GM18861 (cell line): Measurements from ENCODE around the gene HOXB8.

ENCODE experiments used
- ATAC-seq: cut with Tn5 transposase; IDR thresholded peaks from one replicate; pipeline ENCODE4 v1.9.1; 2021; ENCODE audit not compliant: unreplicated experiment

The HOXB8 gene

DNA sequence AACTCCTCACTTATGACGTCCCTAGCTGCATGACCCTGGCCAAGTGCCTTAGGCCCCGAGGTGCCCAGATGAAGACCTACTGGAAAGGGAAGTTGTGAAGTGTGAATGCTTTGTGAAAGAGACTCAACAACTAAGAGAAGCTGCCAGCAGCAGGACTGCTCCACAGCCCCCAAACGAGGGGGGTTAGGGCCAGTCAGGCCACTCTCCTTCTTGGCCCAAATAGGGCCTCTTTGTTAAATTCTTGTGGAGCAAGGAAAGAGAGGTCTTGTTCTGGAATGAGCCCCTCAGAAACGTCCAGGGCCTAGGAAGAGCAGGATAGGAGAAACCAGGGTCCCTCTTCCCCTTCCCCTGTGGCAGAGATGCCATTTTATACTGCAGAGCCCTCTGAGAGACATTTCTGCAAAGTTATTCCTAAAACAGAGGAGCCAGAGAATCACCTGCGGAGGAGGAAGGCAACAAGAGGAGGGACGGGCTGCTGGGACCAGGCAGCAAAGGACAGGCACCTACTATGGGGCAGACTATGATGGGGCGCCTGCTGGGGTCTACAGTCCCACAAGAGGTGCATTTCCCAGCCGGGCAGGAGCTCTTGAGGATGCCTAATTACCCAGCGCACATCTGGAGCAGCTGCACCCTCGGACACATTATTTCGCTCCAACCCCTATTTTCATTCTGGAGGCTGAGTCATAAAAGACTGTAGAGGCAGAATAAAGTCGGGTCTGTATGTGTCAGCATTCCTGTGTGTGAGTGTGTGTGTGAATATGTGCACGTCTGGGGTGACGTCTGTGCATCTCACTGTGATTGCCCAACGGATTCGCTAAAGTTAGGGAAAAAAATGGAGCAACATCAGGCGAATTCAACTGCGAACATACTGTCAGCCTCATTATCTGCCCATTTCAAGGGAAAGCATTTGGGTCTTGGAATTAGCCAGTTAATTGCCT, 22.5 kb upstream of the HOXB8 start:
- ATAC-seq, result no peak

DNA sequence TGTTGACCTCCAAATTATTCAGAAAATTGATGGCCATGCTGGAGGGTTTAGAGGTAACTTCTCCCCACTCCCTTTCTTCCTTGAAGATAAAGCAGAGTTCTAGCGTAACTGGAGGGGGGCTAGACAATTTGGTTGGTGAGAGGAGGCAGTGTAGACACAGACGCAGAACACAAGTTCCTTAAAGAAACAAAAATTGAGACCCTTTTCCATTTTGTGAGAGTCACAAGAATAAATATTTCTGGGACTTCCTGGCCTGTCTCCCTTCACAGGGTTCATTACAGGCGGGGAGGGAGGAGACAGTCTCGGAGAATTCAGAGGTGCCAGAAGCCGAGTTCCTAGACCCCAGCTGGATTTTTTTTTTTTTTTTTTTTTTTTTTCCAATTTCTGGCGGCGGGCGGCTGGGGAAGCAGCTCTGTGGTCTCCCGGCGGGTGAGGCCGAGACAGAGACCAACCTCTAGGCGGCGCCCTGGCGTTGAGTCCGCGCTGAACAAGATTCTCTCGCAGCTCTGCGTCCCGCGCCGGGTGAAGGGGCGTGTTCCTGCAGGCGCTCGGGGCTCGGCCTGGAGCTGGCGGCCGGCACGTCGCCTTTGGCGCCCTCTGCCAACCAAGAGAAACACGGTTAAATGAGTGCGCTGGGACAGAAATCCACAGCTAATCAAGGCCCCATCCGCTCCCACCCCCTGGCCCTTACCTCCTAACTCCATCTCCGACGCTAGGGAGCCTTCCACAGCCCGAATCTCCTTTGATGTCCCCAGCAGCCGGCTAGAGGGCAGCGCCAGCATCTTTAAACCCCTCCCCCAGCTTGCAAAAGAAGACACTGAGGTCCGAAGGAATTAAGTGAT, 21.3 kb upstream of the HOXB8 start:
- ATAC-seq, result no peak

DNA sequence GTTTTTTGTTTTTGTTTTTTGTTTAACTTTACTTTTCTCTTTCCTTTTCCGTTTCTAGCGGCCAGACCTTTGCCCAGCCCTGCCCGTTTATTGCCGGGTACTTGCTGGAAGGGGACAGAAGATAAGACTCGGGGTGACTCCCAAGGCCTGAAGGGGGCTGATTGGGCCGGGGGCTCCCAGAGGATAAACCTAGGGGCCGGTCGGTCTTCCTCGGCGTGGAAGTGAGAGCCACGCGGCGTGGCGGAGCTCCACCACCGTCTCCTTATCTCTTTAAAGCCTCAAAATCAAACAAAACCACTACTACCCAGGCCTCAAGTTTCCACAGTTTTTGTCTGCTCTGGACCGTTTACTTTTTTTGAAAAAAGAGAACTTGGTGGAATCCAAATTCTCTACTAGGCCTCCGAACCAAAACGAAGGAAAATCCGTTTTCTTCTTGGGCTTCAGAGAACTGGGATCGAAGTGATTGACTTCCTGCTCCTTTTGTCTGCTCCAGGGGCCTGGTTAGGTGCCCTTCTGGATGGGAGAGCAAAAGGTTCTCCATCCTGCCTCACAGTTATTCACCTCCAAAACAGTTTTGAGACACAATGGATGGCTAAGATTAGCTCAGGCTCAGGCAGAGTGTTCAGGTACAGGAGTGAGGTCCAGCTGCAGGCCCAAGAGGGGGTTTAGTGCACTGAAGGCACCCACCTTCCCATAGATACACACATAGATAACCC, 19.6 kb upstream of the HOXB8 start:
- ATAC-seq, result no peak

DNA sequence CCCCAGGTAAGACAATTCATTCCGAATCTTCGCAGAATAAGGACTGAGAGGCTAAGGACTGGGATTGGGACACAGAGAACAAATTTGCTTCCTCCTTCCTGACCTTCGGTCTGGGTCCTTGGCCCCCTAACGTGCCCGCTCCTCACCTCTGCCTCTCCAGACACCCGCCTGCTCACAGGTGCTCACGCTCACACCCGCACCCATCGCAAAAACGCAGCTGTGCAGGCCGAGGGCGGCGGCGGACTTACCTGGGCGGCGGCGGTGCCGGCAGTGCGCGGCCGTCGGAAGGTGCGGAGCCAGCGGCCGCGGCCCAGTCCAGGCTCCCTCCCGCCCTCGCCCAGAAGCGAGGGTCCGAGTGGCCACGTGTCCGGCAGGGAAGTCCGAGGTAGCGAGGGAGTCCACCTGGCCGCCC, 18.2 kb upstream of the HOXB8 start:
- ATAC-seq, result no peak

DNA sequence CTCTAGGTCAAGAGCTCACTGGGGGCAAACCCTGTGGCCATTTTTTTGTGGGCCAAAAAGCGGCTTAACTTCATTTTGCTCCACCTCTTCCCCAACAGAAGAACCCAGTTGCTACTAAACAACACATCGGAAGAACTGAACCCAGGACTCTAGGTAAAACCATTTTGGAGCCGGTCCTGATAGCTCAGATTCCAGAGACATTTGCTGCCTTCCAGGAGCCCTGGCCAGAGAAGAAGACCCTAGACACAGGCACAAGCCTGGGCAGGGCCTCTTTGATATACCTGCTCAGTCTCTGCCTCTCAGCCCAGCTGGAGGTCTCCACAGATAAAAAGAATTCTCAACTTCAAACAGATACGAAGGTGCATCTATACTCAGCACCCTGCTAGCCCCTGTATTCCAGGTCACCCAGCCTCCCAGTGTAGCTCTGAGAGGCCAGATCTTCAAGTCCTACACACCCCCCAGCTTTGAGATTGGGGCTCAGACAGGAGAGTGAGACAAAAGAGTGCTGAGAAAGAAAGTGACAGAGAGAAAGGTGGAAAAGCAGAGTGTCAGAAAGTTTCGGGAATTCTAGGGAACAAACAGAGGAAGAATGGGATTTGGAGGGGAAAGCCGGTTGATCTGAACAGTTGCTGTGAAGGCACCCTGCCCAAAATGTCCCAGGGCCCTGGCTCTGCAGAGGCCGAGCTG, 17.6 kb upstream of the HOXB8 start:
- no peak for ATAC-seq

DNA sequence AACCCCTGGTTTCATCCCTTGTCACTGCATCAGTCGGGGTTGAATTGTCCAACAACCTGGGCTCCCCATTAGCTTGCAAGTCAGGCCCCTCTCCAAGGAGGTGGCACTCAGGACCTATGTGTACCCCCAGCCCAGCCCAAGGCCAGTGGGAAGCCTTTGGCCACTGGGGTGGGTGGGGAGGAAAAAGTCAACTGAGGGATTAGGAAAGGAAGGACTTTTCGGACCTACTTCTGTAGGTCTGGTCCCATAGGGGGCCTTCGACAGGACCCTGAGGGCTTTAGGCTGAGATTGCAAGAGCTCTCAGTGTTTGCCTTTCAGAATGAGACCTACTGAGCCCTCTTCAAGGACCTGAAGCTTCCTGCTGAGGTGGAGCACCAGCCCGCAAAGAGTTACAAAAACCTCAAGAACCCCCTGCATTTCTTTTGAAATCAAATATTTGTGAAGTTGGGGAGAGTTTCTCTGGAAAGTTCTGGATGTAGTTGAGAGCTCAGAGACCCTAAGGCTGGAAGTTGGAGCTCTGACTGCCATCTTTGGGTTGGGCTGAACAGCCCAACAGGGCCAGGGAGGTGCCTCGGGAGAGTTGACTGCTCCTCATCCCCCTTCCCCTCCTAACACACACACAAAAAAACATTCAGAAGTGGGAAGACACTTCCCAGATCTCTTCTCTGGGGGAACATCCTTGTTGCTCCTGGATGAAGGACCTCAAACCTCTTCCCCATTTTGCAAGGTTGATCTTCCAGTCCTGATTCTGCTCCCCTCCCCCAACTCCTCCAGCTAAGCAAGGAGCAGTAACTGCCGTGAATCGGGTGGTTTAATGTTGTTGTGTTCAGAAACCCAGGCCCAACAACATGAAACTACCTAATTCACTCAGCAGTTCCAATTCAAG, 16.8 kb upstream of the HOXB8 start:
- ATAC-seq, result no peak

DNA sequence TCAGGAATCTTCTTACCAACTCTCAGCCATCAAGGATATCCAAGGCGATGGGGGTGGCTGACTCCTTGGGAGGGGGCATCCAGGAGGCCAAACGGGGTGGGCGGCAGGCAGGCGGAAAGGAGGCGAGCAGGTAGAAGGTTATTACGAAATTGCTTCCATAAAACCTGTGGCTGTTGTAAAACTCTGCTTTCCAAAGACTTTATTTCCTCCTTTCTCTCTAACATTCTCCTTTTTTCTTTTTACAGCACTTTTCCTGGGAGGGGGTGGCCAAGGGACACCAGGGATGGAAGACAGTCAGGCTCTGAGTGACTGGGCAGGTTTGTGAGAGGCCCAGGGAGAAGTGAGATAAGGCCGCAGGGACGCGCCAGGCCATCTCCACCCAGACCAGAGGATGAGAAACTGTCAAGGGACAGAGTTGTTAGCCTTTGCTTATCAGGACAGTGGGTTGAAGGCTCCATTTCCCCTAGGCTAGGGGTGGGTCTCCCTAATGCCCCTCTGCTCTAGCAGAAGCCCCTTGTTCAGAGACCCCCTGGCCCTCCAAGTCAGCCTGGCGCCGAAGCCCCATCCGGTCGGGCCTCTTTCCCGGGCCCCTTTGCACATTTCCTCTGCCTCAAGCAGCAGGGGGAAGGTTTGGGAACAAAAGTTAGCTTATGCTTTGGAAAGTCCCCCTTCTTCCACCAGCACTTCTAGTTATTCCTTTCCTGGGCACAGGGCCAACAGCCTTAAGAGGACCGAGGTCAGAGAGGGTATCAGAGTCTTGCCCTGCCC, 16.0 kb upstream of the HOXB8 start:
- no peak for ATAC-seq

DNA sequence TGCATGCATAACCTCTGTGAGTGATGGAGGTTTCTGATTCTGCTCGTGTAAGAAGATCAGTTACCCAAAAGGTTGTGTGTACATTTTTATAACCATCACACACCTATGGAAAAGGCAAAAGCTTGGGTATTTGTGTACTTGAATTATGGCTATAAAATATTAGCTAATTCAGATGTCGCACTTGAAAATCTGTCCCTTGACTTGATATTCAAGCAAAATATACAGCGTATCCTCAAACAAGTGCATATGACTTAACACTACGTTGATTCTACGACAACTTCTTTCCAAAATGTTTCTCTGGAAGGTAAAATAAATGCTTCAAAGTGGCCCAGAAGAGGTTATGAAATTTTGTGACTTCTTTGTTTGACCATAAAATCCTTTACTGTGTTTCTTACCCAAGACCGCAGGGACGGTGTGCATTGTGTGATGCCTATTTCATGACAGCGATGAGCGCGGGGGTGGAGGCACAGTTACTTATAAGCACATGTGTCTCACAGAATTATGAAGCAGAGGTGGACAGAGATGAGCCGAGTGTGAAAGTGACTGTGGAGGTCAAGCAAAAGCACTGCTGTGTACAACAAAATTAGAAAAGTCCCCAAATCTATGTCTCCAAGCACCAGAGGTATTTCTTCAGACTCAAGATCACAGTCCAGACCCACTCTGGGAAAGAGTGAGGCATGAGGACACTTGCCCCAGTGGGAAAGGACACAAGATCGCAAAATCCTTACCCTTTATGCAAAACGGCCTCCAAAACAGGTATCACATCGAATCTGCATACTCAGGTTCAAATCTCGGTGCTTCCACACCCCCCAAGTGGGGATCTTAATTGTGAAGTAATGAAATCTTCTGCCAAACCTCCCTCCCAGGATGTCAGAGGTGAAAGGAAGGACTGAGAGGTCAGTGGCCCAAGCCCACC, 15.2 kb upstream of the HOXB8 start:
- ATAC-seq, result no peak

DNA sequence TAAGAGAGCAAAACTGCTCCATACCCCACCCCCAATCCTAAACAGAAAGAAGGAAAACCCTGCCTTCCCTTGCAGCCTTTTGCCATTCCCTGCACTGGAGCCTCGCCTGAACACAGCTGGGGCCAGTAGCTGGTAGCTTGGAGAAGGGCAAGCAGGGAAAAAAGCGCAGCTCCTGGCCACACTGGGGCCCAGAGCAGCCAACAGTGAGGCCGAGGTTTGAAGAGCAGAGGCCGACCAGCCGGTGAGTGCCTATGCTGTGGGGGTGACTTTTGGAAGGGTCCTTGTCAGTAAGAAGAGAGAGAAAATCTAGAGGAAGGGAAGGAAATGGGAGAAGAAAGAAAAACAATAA, 14.3 kb upstream of the HOXB8 start:
- ATAC-seq, result no peak

DNA sequence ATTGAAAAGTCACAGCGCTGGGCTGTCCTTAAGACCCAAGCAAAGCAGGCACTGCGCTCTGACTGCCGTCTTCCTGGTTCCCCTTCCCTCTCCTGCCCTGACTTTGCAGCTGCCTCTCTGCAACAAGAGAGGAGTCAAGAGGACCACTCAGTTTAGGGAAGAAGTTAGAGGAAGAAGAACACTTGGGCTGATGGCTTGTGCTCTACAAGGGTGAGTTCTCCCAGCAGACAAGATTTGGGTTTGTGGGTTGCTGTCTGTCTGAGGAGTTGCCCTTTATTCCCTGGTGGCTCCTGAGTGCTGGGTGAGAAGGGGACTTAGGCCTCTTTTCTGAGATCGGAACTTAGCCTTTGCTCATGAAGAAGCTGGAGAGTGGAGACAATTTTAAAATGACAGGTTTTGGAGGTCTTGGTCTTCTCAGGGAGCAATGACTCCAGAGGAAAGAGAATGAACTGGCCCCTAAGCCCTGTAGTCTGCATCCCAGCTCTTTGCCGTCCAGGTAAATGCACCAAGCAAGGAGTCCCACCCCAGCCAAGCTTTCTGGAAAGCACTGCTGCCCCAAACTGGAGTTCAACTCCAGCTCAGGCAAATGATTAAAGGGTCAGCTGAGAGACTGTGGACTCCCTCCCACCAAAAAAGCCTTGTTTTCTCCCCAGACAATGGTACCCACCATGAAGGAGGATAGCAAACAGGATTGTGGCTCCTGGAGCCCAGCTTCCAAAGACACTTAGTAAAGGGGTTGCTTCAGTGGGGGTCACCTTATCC, 13.7 kb upstream of the HOXB8 start:
- ATAC-seq, result no peak

DNA sequence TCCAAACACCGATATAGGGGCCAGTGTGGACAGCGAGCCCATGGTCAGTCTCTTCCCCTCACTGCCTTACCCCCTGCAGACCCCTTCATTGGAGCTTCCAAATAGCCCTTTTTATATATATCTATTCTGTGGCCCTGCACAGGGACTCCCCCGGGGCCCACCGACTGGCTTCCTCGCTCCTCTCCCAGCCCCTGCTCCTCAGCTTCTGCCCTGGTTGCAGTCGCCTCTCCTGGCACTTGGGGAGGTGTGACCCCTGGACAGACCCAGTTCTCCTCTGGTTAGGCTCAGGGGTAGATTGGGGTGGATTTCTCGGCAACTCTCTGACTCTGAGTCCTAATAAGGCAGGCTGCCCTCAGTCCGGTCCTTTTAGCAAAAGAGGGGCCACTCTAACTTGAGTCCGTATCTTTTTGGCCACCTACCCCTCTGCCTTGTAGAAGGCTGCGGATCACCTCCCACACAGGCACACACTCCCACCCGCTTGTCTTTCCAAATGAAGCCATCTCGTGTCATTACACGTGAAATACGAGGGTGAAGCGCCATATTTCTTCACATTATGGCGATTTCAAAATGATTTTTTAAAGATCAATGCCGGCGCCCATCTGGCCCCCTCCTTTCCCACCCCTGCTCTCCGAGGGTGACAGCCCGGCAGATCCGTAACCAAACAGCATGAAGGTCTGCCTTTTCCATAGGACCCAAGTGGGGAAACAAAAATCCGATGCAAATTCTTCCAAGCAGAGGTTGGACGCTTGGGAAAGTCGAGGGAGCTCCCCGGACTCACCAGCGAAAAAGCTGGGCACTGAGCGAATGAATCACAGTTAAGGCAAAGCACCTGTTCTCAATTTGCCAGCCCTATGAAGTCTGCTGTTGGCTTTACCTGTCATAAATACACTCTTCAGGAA, 12.8 kb upstream of the HOXB8 start:
- no peak for ATAC-seq

DNA sequence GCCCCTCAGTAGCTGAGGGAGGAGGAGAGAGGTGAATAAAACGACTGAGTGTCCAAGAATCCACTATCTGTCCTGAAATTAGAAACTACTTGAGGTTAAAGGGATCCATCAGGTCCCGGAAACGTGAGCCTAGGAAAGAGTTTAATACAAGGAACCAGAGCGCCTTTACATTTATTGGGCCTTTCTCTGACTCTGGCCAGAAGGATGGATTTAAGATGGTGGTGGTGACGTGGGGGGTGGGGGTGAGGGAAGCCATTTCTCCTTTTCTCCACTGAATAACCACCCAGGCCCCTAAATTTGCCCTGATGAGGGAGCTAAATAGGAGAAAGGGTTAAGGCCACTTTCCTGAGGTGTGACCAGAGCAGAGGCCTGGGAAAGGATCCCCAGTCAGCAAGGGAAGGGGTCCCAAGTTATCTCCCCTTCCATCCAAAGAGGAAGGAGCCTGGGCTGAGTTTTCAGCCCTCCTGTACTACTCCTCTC, 12.1 kb upstream of the HOXB8 start:
- no peak for ATAC-seq

DNA sequence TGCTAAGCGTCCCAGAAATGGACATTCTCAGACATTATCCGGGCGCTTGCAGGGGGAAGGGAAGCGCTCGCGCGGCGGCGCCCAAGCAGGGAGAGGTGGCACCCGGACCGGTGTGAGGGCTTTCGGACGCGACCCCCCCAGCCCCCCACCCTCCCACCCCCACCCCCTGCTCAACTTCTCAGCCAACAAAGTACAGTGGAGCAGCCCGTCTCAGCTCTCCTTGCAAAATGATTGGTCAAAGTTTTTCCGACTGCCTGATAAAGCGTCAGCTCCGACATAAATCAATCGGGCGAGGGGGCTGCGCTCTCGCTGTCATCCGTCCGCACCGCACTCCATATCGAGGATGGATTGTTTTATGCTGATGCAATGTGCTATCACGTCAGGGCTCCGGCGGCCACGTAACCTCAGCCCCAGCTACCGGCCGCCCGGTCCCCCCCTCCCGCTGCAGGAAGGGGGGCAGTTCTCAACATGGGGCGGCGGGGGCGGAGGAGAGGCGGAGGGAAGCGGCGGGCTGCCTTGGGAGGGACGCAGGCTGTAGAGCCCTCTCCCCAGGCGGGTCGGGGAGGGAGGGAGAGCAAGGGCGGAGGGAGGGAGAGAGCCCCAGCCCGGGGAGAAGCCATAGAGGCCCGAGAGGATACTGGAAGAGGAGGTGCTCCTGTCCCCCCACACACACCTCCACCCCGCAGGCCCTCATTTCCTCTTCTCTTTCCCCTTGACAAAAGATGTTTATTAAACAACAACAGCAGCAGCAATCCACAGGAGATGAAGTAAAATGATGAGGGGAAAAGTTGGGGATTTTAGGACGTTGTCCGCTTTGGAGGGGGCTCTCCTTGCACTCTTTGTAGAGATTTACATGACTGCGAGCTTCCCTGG, 11.4 kb upstream of the HOXB8 start, which contains the start of gene HOXB9:
TSS of gene HOXB9 (minus strand) at position 114 of the 873 bp plus-strand sequence. CDS start at position 25, 89 bp downstream.
- ATAC-seq, result no peak

DNA sequence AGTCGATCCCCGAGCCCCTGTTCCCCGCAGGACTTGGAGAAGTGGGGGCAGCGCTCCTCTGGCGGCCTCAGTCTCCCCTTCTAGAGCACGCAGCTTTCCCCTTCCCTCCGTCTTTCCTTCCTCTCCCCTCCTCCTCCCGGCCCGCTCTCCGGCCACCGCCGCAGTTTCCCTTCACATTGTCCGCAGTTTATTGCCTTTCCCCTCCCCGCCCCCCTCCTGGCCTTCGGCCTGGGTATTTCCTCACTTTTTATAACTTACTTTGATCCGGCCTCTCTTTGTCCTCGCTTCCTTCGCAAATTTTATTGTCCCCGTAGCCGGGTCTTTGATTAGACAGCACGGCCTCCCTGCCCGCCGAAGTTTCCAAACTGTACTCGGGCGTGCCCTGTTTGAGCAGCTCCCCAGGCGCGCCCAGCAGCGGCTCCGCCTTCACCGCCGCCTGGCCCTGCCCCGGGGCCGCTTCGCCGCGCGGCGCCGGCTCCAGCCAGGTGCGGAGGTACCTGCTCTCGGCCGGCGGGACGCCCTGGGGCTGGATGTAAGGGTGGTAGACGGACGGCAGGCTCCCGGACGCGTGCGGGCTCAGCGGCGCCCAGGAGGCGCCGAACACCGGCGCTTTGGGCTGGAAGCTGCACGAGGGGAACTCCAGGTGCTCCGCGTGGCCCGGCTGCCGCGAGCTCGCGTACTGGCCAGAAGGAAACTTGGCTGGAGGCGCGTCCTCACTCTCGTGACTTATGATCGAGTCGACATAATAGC, 10.6 kb upstream of the HOXB8 start:
- no peak for ATAC-seq
